NT2/D1 (cell line): ENCODE measurements around the gene CALML3.

ENCODE experiments used
- DNase-seq: peaks from one replicate; pipeline ENCODE4 v3.0.0-alpha.2; 2011; ENCODE audit warnings: low read depth, low spot score
- H3K27me3 ChIP-seq: 2 replicates; pipeline ENCODE4 v1.6.0; 2011; ENCODE audit warnings: mild to moderate bottlenecking; ENCODE audit not compliant: insufficient read length, insufficient read depth
- H3K36me3 ChIP-seq: 2 replicates; pipeline ENCODE4 v1.6.1; 2011; ENCODE audit warnings: mild to moderate bottlenecking, low read length, mixed read lengths; ENCODE audit not compliant: insufficient read depth, insufficient read length
- H3K4me1 ChIP-seq: 2 replicates; pipeline ENCODE4 v1.5.1; 2011; ENCODE audit not compliant: insufficient read depth, insufficient read length
- H3K4me3 ChIP-seq: 2 replicates; pipeline ENCODE4 v1.5.1; 2011; ENCODE audit warnings: low read depth; ENCODE audit not compliant: insufficient read length
- H3K9ac ChIP-seq: 2 replicates; pipeline ENCODE4 v1.6.0; 2011; ENCODE audit warnings: low read depth; ENCODE audit not compliant: insufficient read length
- H3K9me3 ChIP-seq: 2 replicates; pipeline ENCODE4 v1.5.1; 2011; ENCODE audit warnings: mild to moderate bottlenecking, low read length; ENCODE audit not compliant: insufficient read depth
- SUZ12 ChIP-seq: IDR thresholded peaks from 2 replicates; pipeline ENCODE4 v1.6.1; 2011; ENCODE audit not compliant: insufficient read length, insufficient read depth; ENCODE audit errors: extremely low read depth
- YY1 ChIP-seq: IDR thresholded peaks from 2 replicates; pipeline ENCODE4 v1.6.1; 2011; ENCODE audit not compliant: insufficient read length, insufficient read depth
- ZNF274 ChIP-seq: IDR thresholded peaks from 2 replicates; pipeline ENCODE4 v1.6.1; 2011; ENCODE audit warnings: mild to moderate bottlenecking, low read depth, low read length

Gene CALML3

DNA sequence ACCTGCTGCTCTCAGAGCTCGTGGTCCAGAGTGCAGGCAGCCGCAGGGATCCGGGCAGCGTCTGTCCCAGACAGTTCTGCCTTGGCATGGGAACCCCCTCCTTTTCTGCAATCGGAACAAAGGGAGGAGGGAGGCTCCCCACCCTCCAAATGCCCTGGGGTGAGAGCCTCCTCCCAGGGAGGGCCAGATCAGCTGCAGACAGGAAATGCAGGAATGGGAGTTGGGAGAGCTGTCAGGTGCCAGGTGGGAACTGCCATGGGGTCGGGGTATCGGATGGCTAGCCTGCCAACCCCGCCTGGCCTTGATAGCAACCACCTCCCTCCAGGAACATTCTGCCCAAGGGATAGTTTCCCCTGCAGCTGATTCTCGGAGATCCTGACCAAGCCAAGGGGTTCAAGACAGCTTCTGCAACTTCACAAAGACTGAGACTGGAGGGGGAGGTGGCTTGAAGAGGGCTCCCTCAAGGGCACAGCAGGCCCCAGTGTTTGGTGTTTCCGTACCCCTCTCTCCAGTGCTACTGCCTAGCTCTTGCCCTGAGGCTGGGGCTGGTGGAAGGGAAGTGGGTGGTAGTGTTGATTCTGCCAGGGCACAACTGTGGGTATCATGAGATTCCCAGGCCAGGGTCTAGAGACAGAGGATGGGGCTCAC is 25.1 kb upstream of the CALML3 start, which contains the start of gene CALML5:
TSS of gene CALML5 (minus strand) at position 78 of the 648 bp plus-strand sequence. CDS start 132 bp downstream, outside the sequence.
- no peak for DNase-seq
- peaks cover 6% of the 10 kb centered on the region for H3K4me1 ChIP-seq
- H3K4me3 ChIP-seq, result no peak within 1 kb of the TSS
- no peak within 1 kb of the TSS for H3K9ac ChIP-seq
- H3K27me3 ChIP-seq, result no peaks in the 10 kb centered on the region
- H3K36me3 ChIP-seq, result no peaks in the 10 kb centered on the region
- no peaks in the 10 kb centered on the region for H3K9me3 ChIP-seq
- no peak for TF ChIP-seq SUZ12
- TF ChIP-seq YY1, result no peak
- no peak for TF ChIP-seq ZNF274

DNA sequence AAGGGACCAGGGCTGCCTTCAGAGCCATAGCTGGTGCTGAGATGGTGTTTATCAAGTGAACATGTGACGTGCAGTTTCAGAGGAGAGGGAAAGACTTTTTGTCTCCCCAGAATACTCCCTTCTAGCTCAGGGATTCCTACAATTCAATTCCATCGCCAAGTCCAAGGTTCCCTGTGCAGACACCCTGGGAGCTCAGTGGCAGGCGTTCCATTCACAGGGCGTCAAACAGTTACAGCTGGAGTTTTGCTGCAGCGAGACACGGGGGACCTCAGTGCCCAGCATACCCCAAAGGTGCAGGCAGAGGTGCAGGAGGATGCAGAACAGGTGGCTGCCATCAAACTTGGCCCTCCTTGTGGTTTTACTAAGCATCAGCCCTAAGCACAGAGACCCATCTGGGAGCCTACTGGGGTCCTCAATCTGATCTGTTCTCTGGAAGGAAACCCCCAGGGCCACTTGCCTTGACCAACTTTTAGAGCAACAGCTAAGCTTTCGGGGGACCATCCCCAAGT is 24.5 kb upstream of the CALML3 start:
- Histone ChIP-seq H3K9ac (no peak overlapping the region), H3K9me3 (no peaks in the 10 kb centered on the region), H3K4me3 (no peak overlapping the region), H3K4me1 (peaks cover 4% of the 10 kb centered on the region), H3K27me3 (no peaks in the 10 kb centered on the region), H3K36me3 (no peaks in the 10 kb centered on the region)
- TF ChIP-seq SUZ12 (no peak), YY1 (no peak), ZNF274 (no peak)
- DNase-seq, result no peak

DNA sequence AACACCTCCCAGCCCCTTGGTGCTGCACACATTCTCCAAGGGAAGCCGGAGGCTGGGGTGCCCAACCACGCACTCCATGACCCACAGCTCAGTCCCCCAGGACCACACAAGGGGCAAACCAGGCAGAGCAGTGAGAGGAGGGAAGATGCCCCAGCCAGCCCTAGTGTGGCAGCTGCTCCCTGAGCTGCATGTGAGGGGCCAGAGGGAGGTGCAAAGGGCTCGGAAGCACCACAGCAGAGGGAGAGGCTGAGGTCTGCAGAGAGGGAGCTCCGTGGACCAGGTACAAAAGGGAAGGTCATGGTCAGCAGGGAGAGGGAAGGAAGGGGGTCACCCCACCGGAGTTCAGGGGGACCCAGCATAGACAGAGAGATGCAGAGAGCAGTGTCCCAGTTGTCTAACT is 23.9 kb upstream of the CALML3 start:
- Histone ChIP-seq H3K27me3 (no peaks in the 10 kb centered on the region), H3K36me3 (no peaks in the 10 kb centered on the region), H3K4me3 (no peak overlapping the region), H3K4me1 (peaks cover 4% of the 10 kb centered on the region), H3K9ac (no peak overlapping the region), H3K9me3 (no peaks in the 10 kb centered on the region)
- TF ChIP-seq YY1 (no peak), ZNF274 (no peak), SUZ12 (no peak)
- DNase-seq, result no peak

DNA sequence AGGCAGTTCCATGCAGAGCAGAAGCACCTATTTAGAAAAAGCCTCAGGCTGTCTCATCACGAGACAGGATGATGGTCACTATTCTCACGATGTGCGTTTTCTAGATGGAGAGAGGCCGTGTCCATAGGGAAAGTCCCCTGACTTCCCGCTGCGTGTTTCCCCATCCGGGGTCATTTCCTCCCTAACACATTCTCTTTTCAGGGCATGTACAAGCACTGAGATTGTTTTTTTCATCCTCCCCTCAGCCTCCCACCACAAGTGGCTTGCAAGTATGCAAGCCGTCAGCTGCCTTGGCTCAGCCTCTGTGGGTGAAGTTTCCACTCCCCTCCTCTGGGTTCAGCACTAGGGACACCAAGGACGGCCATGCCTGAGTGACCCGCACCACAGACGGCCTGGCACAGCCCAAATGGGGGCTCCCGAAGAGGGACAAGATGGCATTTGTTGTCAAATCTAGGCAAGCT is 22.7 kb upstream of the CALML3 start:
- TF ChIP-seq SUZ12, result no peak
- Histone ChIP-seq H3K9me3 (no peaks in the 10 kb centered on the region), H3K9ac (no peak overlapping the region), H3K27me3 (no peaks in the 10 kb centered on the region), H3K4me3 (no peak overlapping the region), H3K4me1 (peaks cover 4% of the 10 kb centered on the region), H3K36me3 (no peaks in the 10 kb centered on the region)
- no peak for DNase-seq

GRCh38 chr10:5502571-5503476 is 21.9 kb upstream of the CALML3 start:
- no peak for TF ChIP-seq YY1
- TF ChIP-seq SUZ12, result no peak
- no peak for TF ChIP-seq ZNF274
- Histone ChIP-seq H3K9me3 (no peaks in the 10 kb centered on the region), H3K4me1 (peaks cover 4% of the 10 kb centered on the region), H3K36me3 (no peaks in the 10 kb centered on the region), H3K4me3 (no peak overlapping the region), H3K9ac (no peak overlapping the region), H3K27me3 (no peaks in the 10 kb centered on the region)
- DNase-seq, result no peak

- DNase-seq, result no peak
- Histone ChIP-seq H3K27me3 (no peaks in the 10 kb centered on the region), H3K36me3 (no peaks in the 10 kb centered on the region), H3K9ac (no peak overlapping the region), H3K4me3 (no peak overlapping the region), H3K9me3 (no peaks in the 10 kb centered on the region), H3K4me1 (peaks cover under 1% of the 10 kb centered on the region)
- no peak for TF ChIP-seq YY1
- no peak for TF ChIP-seq ZNF274
- no peak for TF ChIP-seq SUZ12
These were observed 21.3 kb upstream of the CALML3 start for GRCh38 chr10:5503477-5503835.
